Activated gamma-delta T cell treated with anti-CD3 and anti-CD28 coated beads, Interleukin-2, amount 50 U/mL, for 16 hours (primary cell): ENCODE data around the gene IL1RAPL1.

Experiments used
- DNase-seq: peaks from one replicate; pipeline ENCODE4 v3.0.0-alpha.2; 2020; ENCODE audit warnings: low read depth

Gene IL1RAPL1

GRCh38 chrX:28586981-28587551 lies at the start of gene IL1RAPL1:
Gene IL1RAPL1, plus strand, starts transcription at chrX:28587446.
- DNase-seq, result no peak

GRCh38 chrX:28542791-28543190 lies 44.5 kb upstream of the IL1RAPL1 start:
- DNase-seq, result no peak

GRCh38 chrX:28549838-28550237 lies 37.4 kb upstream of the IL1RAPL1 start:
- DNase-seq, result no peak

- no peak for DNase-seq
Measured at GRCh38 chrX:28550331-28550872, 36.8 kb upstream of the IL1RAPL1 start.

GRCh38 chrX:28552322-28552721 lies 34.9 kb upstream of the IL1RAPL1 start:
- no peak for DNase-seq

GRCh38 chrX:28552882-28553829 lies 34.1 kb upstream of the IL1RAPL1 start:
- no peak for DNase-seq

GRCh38 chrX:28576117-28576516 lies 11.1 kb upstream of the IL1RAPL1 start:
- DNase-seq, result no peak

GRCh38 chrX:28581522-28581921 lies 5.7 kb upstream of the IL1RAPL1 start:
- no peak for DNase-seq

GRCh38 chrX:28582511-28582910 lies 4.7 kb upstream of the IL1RAPL1 start:
- no peak for DNase-seq

- DNase-seq, result no peak
Measured at GRCh38 chrX:28584025-28584424, 3.2 kb upstream of the IL1RAPL1 start.

- DNase-seq, result no peak
Measured at GRCh38 chrX:28585767-28586166, 1.5 kb upstream of the IL1RAPL1 start.

GRCh38 chrX:28586286-28586685 lies 960 bp upstream of the IL1RAPL1 start:
- DNase-seq, result no peak

- no peak for DNase-seq
Measured at GRCh38 chrX:28589046-28589445, 1.8 kb downstream of the IL1RAPL1 start.

- no peak for DNase-seq
Measured at GRCh38 chrX:28590396-28590795, 3.1 kb downstream of the IL1RAPL1 start.

- DNase-seq, result no peak
Measured at GRCh38 chrX:28591542-28591941, 4.3 kb downstream of the IL1RAPL1 start.

- no peak for DNase-seq
Measured at GRCh38 chrX:28595346-28595745, 8.1 kb downstream of the IL1RAPL1 start.

GRCh38 chrX:28599957-28600356 lies 12.7 kb downstream of the IL1RAPL1 start:
- no peak for DNase-seq

GRCh38 chrX:28609003-28609402 lies 21.8 kb downstream of the IL1RAPL1 start:
- DNase-seq, result no peak

- DNase-seq, result no peak
Measured at GRCh38 chrX:28609917-28610613, 22.8 kb downstream of the IL1RAPL1 start.

GRCh38 chrX:28610746-28611145 lies 23.5 kb downstream of the IL1RAPL1 start:
- DNase-seq, result no peak

- no peak for DNase-seq
Measured at GRCh38 chrX:28613558-28613957, 26.3 kb downstream of the IL1RAPL1 start.

GRCh38 chrX:28625223-28625622 lies 38.0 kb downstream of the IL1RAPL1 start:
- DNase-seq, result no peak

GRCh38 chrX:28626515-28626914 lies 39.3 kb downstream of the IL1RAPL1 start:
- no peak for DNase-seq
